CD4-positive, alpha-beta memory T cell (primary cell): Measurements from ENCODE around the gene CAD. TPM values are rescaled to one million over a fixed set of nuclear protein-coding genes. Genes with fewer than 3 reads are reported as not detected.

Source experiments
- CTCF ChIA-PET: fragments of 350-600 bp; sonication (Branson Sonifier 250); formaldehyde crosslinking; loops from one replicate; lab custom pipeline; 2021; ENCODE audit warnings: inconsistent platforms; ENCODE audit not compliant: partially characterized antibody; lab: Charles Lee
- POLR2A ChIA-PET: fragments of 350-600 bp; sonication (Branson Sonifier 250); formaldehyde crosslinking; loops from one replicate; lab custom pipeline; 2021; ENCODE audit not compliant: partially characterized antibody; lab: Charles Lee
- DNase-seq, 5 donors: peaks; one replicate each; pipeline versions ENCODE4 v3.0.0 to v3.0.0-alpha.2; 2020 to 2022; ENCODE audit warnings: mixed read lengths in 1 of 5
- H3K27ac ChIP-seq: one replicate; pipeline ENCODE4 v1.7.0; 2013; ENCODE audit warnings: low read depth, low read length
- H3K27me3 ChIP-seq: 2 replicates; pipeline ENCODE4 v1.7.0; 2013; ENCODE audit warnings: mild to moderate bottlenecking, low read length, moderate library complexity; ENCODE audit not compliant: insufficient read depth
- H3K36me3 ChIP-seq: 2 replicates; pipeline ENCODE4 v1.7.0; 2013; ENCODE audit warnings: mild to moderate bottlenecking, low read length, moderate library complexity; ENCODE audit not compliant: insufficient read depth
- H3K4me1 ChIP-seq: 2 replicates; pipeline ENCODE4 v1.7.0; 2013; ENCODE audit warnings: mild to moderate bottlenecking, low read length, moderate library complexity; ENCODE audit not compliant: insufficient read depth
- H3K4me3 ChIP-seq, 2 donors: one replicate each; pipeline ENCODE4 v1.7.0; 2013; ENCODE audit warnings: low read length in 2 of 2, mild to moderate bottlenecking in 1 of 2
- H3K9me3 ChIP-seq, 2 donors: one replicate each; pipeline ENCODE4 v1.7.0; 2013; ENCODE audit warnings: low read length in 2 of 2, control low read depth in 1 of 2; ENCODE audit not compliant: control insufficient read depth in 1 of 2
- H3K27ac Mint-ChIP-seq, 7 donors: one replicate each; pipeline ENCODE4 v1.8.0; 2020 to 2021; ENCODE audit warnings: mixed read lengths in 7 of 7, mild to moderate bottlenecking in 6 of 7, inconsistent platforms in 3 of 7, moderate library complexity in 3 of 7
- H3K27me3 Mint-ChIP-seq, 2 donors: one replicate each; pipeline ENCODE4 v1.8.0; 2020 to 2021; ENCODE audit warnings: mixed read lengths in 2 of 2
- H3K36me3 Mint-ChIP-seq, 2 donors: one replicate each; pipeline ENCODE4 v1.8.0; 2020 to 2021; ENCODE audit warnings: mixed read lengths in 2 of 2, inconsistent platforms in 1 of 2, mild to moderate bottlenecking in 1 of 2
- H3K4me1 Mint-ChIP-seq, 4 donors: one replicate each; pipeline ENCODE4 v1.8.0; 2020 to 2021; ENCODE audit warnings: mixed read lengths in 4 of 4, mild to moderate bottlenecking in 1 of 4
- H3K4me3 Mint-ChIP-seq, 8 donors: one replicate each; pipeline ENCODE4 v1.8.0; 2020 to 2021; ENCODE audit warnings: mixed read lengths in 8 of 8, mild to moderate bottlenecking in 7 of 8, moderate library complexity in 6 of 8, inconsistent platforms in 3 of 8
- H3K9me3 Mint-ChIP-seq, 8 donors: one replicate each; pipeline ENCODE4 v1.8.0; 2020 to 2021; ENCODE audit warnings: mixed read lengths in 8 of 8, mild to moderate bottlenecking in 5 of 8, inconsistent platforms in 3 of 8, moderate library complexity in 1 of 8
- intact Hi-C: fragments of 100-400 bp; cut with micrococcal nuclease; formaldehyde crosslinking; loops from one replicate; pipeline ENCODE4 v1.15.1; 2023
- polyA plus RNA-seq, 2 donors: library from polyadenylated mRNA; unstranded; fragments of 300-500 nt; fragmentation: Illumina TruSeq; gene quantifications; one replicate each; pipeline ENCODE4 v1.2.3, GENCODE V29; 2021
- total RNA-seq, 2 experiments: library from RNA; stranded (reverse); gene quantifications; one replicate each; pipeline ENCODE4 v1.2.3, GENCODE V29; 2021

CAD gene
- total and polyA plus RNA-seq, 4 experiments from 2014 or later: 11.3 to 49.3 (median 35.9) TPM

DNA sequence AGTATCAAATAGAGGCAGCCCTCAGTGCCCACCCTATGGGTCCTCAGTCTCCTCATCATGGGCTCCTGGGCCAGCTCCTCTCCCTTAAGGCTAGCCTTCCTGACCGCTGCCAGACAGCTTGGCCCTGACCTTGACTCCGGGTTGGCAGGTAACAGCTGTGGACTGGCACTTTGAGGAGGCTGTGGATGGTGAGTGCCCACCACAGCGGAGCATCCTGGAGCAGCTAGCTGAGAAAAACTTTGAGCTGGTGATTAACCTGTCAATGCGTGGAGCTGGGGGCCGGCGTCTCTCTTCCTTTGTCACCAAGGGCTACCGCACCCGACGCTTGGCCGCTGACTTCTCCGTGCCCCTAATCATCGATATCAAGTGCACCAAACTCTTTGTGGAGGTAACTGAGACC is 19.0 kb downstream of the CAD start:
- peaks cover 0 to 2% (median 0%) of the 10 kb centered on the region in 8 donors for H3K9me3 Mint-ChIP-seq
- Histone ChIP-seq H3K27me3 (no peaks in the 10 kb centered on the region), H3K4me1 (no peaks in the 10 kb centered on the region), H3K4me3 (no peak overlapping the region), H3K9me3 (no peaks in the 10 kb centered on the region), H3K27ac (no peak overlapping the region), H3K36me3 (peaks cover 92% of the 10 kb centered on the region)
- H3K4me1 Mint-ChIP-seq: peaks cover 0 to under 1% (median 0%) of the 10 kb centered on the region in 4 donors
- H3K27ac Mint-ChIP-seq: peak overlapping the region in 2 of 7 donors; percentile 49 to 61
- H3K4me3 Mint-ChIP-seq: no peak overlapping the region
- intact Hi-C loops: no loop called here
- DNase-seq: no peak
- ChIA-PET CTCF (interaction anchor here (0.7 kb wide), 1 partner anchor 13 kb away, joined by 3 read pairs; no protein-coding TSS in a partner anchor), POLR2A (no interaction called here)
- H3K36me3 Mint-ChIP-seq: peaks cover 64 to 97% of the 10 kb centered on the region in 2 donors
- no peaks in the 10 kb centered on the region for H3K27me3 Mint-ChIP-seq

DNA sequence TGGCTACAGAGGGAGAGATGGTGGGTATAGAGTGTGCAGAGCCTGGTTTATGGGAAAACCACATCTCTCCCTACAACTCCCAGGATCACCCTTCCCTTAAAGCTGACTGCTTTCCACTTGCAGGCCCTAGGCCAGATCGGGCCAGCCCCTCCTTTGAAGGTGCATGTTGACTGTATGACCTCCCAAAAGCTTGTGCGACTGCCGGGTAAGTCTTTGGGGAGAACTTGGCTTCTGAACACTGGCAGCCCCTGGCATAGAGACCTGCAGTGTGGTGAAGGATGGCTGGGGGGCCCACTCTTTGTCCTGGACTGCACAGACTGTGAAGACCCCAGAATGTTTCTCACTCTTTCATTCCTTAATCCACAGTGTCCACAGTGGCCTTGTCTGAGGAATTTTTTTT is 19.5 kb downstream of the CAD start:
- Mint-ChIP-seq H3K36me3 (peaks cover 64 to 97% of the 10 kb centered on the region in 2 donors), H3K9me3 (peaks cover 0 to 2% (median 0%) of the 10 kb centered on the region in 8 donors), H3K27me3 (no peaks in the 10 kb centered on the region), H3K4me3 (no peak overlapping the region), H3K4me1 (peaks cover 0 to 5% (median 2%) of the 10 kb centered on the region in 4 donors), H3K27ac (peak overlapping the region in 1 of 7 donors; percentile 49)
- intact Hi-C loops: no loop called here
- peaks cover under 1% of the 10 kb centered on the region for H3K4me1 ChIP-seq
- H3K4me3 ChIP-seq: no peak overlapping the region
- no peak overlapping the region for H3K27ac ChIP-seq
- peaks cover 90% of the 10 kb centered on the region for H3K36me3 ChIP-seq
- POLR2A ChIA-PET: no interaction called here
- DNase-seq: no peak
- no peaks in the 10 kb centered on the region for H3K9me3 ChIP-seq
- no peaks in the 10 kb centered on the region for H3K27me3 ChIP-seq
- CTCF ChIA-PET: no interaction called here

DNA sequence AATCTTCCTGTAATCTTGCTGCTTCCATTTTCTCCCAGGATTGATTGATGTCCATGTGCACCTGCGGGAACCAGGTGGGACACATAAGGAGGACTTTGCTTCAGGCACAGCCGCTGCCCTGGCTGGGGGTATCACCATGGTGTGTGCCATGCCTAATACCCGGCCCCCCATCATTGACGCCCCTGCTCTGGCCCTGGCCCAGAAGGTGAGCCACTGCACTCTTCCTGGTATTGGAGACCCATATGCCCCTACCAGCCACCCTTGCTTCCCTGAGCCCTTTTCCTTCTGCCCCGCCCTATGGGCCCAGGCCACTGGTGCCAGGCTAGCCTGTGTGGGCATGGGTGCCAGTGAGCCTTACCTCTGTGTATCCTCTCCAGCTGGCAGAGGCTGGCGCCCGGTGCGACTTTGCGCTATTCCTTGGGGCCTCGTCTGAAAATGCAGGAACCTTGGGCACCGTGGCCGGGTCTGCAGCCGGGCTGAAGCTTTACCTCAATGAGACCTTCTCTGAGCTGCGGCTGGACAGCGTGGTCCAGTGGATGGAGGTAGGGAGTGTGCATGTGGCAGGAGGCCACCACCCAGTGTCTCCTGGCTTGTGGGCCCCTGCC is 20.3 kb downstream of the CAD start:
- CTCF ChIA-PET: interaction anchor here (0.5 kb wide), 1 partner anchor 67 kb away, joined by 3 read pairs; no protein-coding TSS in a partner anchor

DNA sequence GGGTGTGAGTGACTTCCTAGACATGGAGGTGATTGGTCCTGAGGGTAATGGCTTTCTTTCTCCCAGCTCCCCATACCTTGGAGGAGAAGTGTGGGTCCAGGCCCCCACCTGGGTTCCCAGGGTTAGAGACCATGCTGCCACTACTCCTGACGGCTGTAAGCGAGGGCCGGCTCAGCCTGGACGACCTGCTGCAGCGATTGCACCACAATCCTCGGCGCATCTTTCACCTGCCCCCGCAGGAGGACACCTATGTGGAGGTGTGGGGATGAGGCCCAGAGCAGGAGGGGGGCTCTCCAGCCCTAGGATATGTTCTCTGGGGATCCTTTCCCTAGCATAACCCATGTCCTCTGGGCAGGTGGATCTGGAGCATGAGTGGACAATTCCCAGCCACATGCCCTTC is 21.8 kb downstream of the CAD start:
- CTCF ChIA-PET: interaction anchor here (1.3 kb wide), 1 partner anchor 41 kb away, joined by 3 read pairs; no protein-coding TSS in a partner anchor
- Histone ChIP-seq H3K4me1 (peaks cover 9% of the 10 kb centered on the region), H3K27me3 (no peaks in the 10 kb centered on the region), H3K27ac (no peak overlapping the region), H3K4me3 (no peak overlapping the region), H3K36me3 (peaks cover 84% of the 10 kb centered on the region), H3K9me3 (no peaks in the 10 kb centered on the region)
- Mint-ChIP-seq H3K27ac (peak overlapping the region in 1 of 7 donors; percentile 64), H3K4me3 (no peak overlapping the region), H3K9me3 (peaks cover 0 to 2% (median 0%) of the 10 kb centered on the region in 8 donors), H3K36me3 (peaks cover 46 to 94% of the 10 kb centered on the region in 2 donors), H3K27me3 (no peaks in the 10 kb centered on the region), H3K4me1 (peaks cover 0 to 19% (median 7%) of the 10 kb centered on the region in 4 donors)
- no peak for DNase-seq
- POLR2A ChIA-PET: no interaction called here
- intact Hi-C loops: no loop called here

More for the DNA sequence above, 20.3 kb downstream of the CAD start:
- H3K9me3 ChIP-seq: no peaks in the 10 kb centered on the region
- H3K27me3 ChIP-seq: no peaks in the 10 kb centered on the region
- peaks cover 0 to 14% (median 7%) of the 10 kb centered on the region in 4 donors for H3K4me1 Mint-ChIP-seq
- H3K4me3 ChIP-seq: no peak overlapping the region
- no peak overlapping the region for H3K27ac ChIP-seq
- intact Hi-C loops: no loop called here
- peaks cover 59 to 97% of the 10 kb centered on the region in 2 donors for H3K36me3 Mint-ChIP-seq
- no peak overlapping the region for H3K27ac Mint-ChIP-seq
- H3K27me3 Mint-ChIP-seq: no peaks in the 10 kb centered on the region
- no peak for DNase-seq
- peaks cover 0 to 2% (median 0%) of the 10 kb centered on the region in 8 donors for H3K9me3 Mint-ChIP-seq
- POLR2A ChIA-PET: no interaction called here
- peaks cover 86% of the 10 kb centered on the region for H3K36me3 ChIP-seq
- H3K4me3 Mint-ChIP-seq: no peak overlapping the region
- peaks cover 8% of the 10 kb centered on the region for H3K4me1 ChIP-seq

DNA sequence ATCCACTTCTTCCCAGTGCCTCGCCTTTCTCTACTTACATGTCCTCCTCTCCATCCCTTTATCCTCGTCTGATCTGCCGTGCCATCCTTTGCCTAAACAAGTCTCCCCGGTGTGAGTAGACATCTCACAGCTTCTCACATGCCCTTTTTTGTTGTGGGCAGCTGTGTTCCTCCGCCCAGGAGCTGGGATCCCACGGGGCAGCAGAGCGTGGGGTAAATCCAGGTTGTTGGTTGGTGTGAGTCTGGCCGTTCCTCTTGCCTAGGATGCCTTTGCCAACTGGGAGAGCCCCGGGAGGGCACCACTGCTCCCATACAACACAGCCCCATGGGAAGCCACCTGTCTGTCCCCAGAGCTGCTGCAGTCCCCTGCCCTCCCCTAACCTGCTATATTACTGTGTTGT is 23.2 kb downstream of the CAD start:
- intact Hi-C loops: no loop called here

DNA sequence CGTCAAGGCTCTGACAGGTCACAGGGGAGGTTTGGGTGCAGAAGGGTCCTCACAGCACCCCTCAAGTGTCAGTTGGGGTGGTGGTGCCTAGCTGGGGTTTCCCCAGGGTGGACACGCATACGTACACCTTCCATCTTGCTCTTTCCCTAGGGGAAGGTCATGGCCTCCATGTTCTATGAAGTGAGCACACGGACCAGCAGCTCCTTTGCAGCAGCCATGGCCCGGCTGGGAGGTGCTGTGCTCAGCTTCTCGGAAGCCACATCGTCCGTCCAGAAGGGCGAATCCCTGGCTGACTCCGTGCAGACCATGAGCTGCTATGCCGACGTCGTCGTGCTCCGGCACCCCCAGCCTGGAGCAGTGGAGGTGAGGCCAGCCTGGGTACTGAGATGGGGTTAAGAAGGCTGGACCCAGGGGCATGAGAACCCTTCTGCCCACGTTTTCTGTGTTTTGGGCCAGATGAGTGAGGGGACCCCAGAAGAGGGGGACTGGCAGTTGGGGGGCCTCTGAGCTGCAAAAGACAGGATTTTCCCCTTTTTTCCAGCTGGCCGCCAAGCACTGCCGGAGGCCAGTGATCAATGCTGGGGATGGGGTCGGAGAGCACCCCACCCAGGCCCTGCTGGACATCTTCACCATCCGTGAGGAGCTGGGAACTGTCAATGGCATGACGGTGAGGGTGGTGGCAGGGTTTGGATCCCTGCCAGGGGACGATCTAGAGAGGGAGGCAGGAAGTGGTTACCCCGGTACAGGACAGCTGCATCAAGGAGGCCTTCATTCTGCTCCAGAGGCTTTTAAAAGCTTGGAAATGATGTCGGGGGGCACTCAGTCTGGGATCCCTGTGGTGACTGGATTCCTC is 24.8 kb downstream of the CAD start:
- no peaks in the 10 kb centered on the region for H3K27me3 Mint-ChIP-seq
- intact Hi-C loops: no loop called here

More for the DNA sequence above, 23.2 kb downstream of the CAD start:
- H3K4me1 Mint-ChIP-seq: peaks cover 0 to 19% (median 7%) of the 10 kb centered on the region in 4 donors
- Histone ChIP-seq H3K27ac (no peak overlapping the region), H3K4me3 (no peak overlapping the region), H3K4me1 (peaks cover 9% of the 10 kb centered on the region), H3K9me3 (no peaks in the 10 kb centered on the region), H3K27me3 (no peaks in the 10 kb centered on the region), H3K36me3 (peaks cover 70% of the 10 kb centered on the region)
- POLR2A ChIA-PET: no interaction called here
- H3K4me3 Mint-ChIP-seq: no peak overlapping the region
- no peaks in the 10 kb centered on the region for H3K27me3 Mint-ChIP-seq
- H3K36me3 Mint-ChIP-seq: peaks cover 41 to 81% of the 10 kb centered on the region in 2 donors
- no peak for DNase-seq
- CTCF ChIA-PET: no interaction called here
- H3K27ac Mint-ChIP-seq: peak overlapping the region in 2 of 7 donors; percentile 35 to 42
- peaks cover 0 to 2% (median 0%) of the 10 kb centered on the region in 8 donors for H3K9me3 Mint-ChIP-seq

DNA sequence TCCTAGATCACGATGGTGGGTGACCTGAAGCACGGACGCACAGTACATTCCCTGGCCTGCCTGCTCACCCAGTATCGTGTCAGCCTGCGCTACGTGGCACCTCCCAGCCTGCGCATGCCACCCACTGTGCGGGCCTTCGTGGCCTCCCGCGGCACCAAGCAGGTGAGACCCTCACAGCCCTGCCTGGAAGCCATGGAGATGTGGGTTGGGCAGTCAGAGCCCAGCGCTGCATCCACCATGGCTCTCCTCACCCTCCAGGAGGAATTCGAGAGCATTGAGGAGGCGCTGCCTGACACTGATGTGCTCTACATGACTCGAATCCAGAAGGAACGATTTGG is 25.4 kb downstream of the CAD start:
- DNase-seq: no peak
- Histone ChIP-seq H3K9me3 (no peaks in the 10 kb centered on the region), H3K4me1 (peaks cover 9% of the 10 kb centered on the region), H3K4me3 (no peak overlapping the region), H3K36me3 (peaks cover 52% of the 10 kb centered on the region), H3K27ac (no peak overlapping the region), H3K27me3 (no peaks in the 10 kb centered on the region)
- ChIA-PET CTCF (interaction anchor here (1.1 kb wide), 2 partner anchors 10 to 37 kb away, joined by 3 to 4 read pairs; no protein-coding TSS in a partner anchor), POLR2A (no interaction called here)
- Mint-ChIP-seq H3K9me3 (peaks cover 0 to 2% (median 0%) of the 10 kb centered on the region in 8 donors), H3K27ac (peak overlapping the region in 5 of 7 donors; percentile 8 to 81 (median 18)), H3K27me3 (no peaks in the 10 kb centered on the region), H3K4me3 (no peak overlapping the region), H3K4me1 (peaks cover 0 to 19% (median 7%) of the 10 kb centered on the region in 4 donors), H3K36me3 (peaks cover 28 to 61% of the 10 kb centered on the region in 2 donors)
- intact Hi-C loops: no loop called here

More for the DNA sequence above, 24.8 kb downstream of the CAD start:
- no peaks in the 10 kb centered on the region for H3K9me3 ChIP-seq
- no peak overlapping the region for H3K4me3 ChIP-seq
- peaks cover 0 to 19% (median 7%) of the 10 kb centered on the region in 4 donors for H3K4me1 Mint-ChIP-seq
- peak overlapping the region in 4 of 7 donors; percentile 8 to 81 (median 43) for H3K27ac Mint-ChIP-seq
- POLR2A ChIA-PET: no interaction called here
- no peaks in the 10 kb centered on the region for H3K27me3 ChIP-seq
- peaks cover 0 to 2% (median 0%) of the 10 kb centered on the region in 8 donors for H3K9me3 Mint-ChIP-seq
- no peak overlapping the region for H3K27ac ChIP-seq
- H3K36me3 ChIP-seq: peaks cover 56% of the 10 kb centered on the region
- CTCF ChIA-PET: interaction anchor here (1.1 to 1.3 kb wide), 3 partner anchors 10 to 61 kb away, joined by 3 to 4 read pairs (median 4); no protein-coding TSS in a partner anchor
- H3K4me3 Mint-ChIP-seq: peak overlapping the region in 1 of 8 donors; percentile 16
- DNase-seq: no peak
- H3K4me1 ChIP-seq: peaks cover 9% of the 10 kb centered on the region
- H3K36me3 Mint-ChIP-seq: peaks cover 33 to 67% of the 10 kb centered on the region in 2 donors
